ENCODE results near the gene ETNK2. TPM values are rescaled to one million over a fixed set of nuclear protein-coding genes. Genes with fewer than 3 reads are reported as not detected.

Gene ETNK2
- polyA plus RNA-seq, 4 donors = 12.4 to 26.5 (median 20.8) TPM

DNA sequence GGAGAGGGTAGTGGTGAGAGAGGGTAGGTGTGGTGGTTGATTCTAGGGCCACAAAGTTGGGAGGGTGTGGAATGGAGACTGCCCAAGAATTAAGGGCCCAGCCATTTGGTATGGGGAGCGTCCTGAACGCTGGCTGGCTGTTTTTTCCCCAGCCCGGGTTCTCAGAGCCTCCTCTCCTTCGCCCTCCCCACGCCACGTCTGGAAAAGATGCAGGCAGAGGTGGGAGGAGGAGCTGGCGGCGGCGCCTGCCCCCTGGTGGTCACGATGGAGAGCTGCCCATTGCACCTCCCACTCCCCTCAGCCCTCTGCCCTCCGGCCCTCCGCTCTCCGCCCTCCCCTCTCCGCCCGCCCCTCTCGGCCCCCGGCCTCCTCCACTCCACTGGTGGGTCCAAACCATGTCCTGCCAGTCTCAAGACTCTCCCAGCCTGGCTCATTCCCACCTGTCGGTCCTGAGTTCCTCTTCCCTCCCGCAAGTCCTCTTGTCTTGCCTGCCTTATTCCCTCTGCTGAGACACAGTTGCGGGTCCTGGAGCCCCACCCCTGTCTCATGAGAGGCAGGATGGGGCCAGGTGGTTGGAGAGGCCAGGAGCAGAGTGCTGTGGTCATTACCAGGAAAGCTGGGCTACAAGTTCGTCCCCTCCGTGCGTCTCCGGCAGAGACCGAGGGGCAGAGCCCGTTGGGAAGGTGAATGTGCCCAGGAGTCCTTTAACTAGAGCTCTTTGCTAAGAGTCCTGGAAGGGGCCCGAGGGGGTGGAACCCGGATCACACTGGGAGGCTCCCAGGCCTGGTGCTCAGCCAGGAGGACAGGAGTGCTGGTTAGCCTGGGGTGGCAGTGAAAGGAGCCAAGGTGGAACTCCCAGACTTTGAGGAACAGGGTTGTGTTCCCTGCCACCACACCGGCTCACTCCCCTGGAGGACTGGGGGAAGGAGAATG is 22.6 kb downstream of the ETNK2 start:
- DNase-seq (ENCODE audit: low read depth in 4 of 4, low spot score in 3 of 4) = peak in 1 of 4 donors; percentile 35

DNA sequence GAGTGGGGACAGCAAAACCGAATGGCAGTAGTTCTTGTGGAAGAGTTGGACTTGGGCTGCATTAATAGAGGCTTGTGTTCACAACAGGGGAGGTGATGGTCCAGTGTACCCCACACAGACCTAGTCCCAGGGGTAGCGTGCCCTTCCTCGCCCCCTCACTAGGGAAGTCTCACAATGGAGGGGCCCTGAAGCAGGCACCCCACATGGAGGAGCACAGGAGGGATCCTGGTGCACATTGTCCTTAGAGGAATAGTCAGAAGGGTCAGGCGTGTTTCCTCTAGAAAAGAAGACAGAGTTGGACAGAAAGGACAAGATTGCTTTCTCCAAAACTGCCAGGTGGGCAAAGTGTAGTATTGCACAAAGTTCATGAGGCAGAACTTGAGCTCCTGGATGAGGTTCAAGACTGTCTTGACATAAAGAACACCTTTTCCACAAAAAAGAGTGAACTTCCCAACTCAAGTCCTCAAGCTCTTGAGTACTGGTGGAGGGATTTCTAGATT is 23.3 kb downstream of the ETNK2 start:
- DNase-seq (ENCODE audit: low read depth in 4 of 4, low spot score in 3 of 4) = no peak

DNA sequence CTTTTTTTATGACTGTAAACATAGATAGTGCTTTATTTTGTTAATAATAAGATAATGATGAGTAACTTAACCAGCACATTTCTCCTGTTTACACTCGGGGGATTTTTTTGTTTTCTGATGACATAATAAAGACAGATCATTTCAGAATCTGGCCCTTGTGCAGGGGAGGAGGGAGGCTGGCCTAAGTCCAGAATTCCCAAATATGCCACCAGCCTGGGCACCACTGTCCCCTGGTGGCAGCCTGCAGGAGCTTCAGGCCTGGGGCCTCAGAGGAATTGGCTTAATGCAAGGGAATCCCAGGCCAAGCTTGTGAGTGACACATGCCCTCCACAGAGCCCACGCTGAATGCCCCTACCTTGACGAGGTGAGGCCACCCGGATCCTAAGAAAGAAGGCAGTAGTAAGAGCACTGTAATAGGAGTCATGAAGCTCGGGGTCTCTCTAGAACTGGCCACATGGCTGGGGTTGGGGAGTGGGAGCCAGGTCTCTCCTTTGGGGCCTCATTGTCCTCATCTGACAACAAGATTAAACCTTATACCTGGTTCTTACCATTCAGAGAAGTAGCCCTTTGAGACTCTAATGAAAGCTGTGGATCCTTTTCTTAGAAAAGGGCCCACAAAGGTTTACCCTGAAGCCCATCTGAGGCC is 24.1 kb downstream of the ETNK2 start:
- no peak for DNase-seq (ENCODE audit: low read depth in 4 of 4, low spot score in 3 of 4)

DNA sequence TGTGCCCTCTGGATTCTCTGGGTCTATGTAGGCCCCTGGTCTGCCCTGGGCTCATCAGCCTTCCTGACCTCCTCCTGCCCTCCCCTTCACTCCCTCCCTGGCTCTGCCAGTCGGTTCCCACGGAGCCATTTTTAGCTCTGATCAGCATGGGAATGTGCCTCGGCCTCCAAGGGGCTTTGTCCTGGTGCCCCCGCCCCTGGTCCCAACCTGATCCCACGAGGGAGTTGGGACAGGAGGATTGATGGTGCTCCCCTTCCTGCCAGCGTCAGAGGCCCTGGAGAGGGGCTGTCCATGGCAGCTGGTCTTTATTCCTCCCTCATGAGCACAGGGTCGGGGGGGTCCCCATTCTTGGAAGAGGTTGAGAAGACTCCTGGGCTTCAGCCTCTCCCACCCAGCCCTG is 24.9 kb downstream of the ETNK2 start:
- DNase-seq (ENCODE audit: low read depth in 4 of 4, low spot score in 3 of 4) = no peak

DNA sequence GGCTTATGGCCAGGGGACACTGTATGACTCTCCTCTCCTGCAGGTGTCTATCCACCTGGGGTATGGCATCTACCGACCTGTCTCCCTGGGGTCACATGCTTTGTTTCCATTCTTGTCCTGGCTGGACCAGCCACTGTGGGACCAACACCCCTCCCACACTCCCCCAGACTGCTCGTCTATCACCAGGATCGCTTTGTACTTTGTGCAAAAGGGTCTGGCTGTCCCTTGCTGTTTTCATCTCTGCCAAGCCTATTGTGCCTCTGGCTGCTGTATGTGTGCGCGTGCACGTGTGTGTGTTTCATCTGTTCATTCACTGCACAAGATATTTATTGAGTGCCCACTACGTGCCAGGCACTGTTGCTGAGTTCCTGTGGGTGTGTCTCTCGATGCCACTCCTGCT is 25.5 kb downstream of the ETNK2 start:
- DNase-seq (ENCODE audit: low read depth in 4 of 4, low spot score in 3 of 4) = no peak

DNA sequence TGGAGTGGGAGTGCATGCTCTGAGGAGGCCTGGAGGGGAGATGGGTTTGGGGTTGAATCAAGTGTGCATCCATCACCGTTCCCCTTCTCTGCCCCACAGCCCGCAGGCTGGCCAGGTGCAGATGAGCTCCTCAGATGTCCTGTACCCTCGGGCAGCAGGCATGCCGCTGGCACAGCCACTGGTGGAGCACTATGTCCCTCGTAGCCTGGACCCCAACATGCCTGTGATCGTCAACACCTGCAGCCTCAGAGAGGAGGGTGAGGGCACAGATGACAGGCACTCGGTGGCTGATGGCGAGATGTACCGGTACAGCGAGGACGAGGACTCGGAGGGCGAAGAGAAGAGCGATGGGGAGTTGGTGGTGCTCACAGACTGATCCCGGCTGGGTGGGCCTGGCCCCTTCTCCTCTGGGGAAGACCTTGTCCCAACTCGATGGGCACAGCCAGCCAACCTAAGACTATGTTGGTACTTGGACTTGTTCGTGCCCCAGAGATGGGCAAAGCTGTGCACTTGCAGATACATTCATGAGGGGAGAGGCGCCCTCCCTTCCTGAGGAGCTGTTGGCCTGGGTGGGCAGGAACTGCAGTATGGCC is 26.0 kb downstream of the ETNK2 start:
- no peak for DNase-seq (ENCODE audit: low read depth in 4 of 4, low spot score in 3 of 4)

DNA sequence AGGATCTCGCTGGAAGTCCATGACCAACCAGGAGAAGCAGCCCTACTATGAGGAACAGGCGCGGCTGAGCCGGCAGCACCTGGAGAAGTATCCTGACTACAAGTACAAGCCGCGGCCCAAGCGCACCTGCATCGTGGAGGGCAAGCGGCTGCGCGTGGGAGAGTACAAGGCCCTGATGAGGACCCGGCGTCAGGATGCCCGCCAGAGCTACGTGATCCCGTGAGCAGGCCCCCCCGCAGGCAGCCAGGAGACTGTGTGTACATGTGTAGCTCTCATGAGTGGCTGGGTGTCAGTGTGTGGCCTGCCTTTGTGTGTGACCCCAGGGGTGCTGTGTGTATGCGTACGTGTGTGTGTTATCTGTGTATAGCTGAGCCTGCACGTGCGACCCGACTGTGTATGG is 27.2 kb downstream of the ETNK2 start:
- no peak for DNase-seq (ENCODE audit: low read depth in 4 of 4, low spot score in 3 of 4)

DNA sequence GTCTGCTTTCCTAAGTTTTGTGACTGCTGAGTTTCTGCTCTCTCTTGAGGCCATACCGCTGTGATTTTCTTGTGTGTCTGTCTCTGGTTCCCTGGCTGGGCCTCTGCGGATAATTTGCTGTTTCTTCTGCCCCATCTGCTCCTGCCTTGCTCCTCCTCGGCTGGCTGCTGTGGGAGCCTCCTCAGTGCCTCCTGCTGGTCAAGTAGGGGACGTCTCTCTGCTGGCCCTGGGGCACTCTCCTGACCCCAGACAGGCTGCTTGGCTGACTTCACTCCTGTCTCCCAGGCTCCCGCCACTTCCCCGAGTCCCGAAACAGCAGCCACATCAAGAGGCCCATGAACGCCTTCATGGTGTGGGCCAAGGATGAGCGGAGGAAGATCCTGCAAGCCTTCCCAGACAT is 28.5 kb downstream of the ETNK2 start:
- no peak for DNase-seq (ENCODE audit: low read depth in 4 of 4, low spot score in 3 of 4)

DNA sequence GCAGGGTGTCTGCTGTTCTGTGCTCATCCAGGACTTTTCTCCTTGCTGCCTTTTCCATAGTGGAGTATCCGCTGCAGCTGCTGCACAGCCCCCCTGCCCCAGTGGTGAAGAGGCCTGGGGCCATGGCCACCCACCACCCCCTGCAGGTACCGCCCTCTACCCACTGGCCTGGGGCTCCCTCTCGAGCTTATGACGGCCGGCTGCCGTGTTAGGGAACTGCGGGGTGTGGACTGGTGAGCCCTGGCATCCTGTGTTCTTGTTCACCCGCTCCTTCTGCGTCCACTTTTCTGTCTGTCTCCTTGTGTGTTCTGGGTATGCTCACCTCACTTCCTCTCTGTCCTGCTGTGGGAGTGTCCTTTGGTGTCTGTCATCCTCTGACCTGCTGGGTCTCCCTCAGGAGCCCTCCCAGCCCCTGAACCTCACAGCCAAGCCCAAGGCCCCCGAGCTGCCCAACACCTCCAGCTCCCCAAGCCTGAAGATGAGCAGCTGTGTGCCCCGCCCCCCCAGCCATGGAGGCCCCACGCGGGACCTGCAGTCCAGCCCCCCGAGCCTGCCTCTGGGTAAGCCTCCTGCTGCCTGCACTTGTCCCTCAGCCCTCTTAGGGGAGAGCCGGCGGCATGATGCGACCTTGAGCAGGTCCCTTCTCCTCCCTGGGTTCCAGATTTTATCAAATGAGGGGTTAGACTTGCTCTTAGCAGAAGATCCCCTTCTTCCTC is 29.8 kb downstream of the ETNK2 start:
- DNase-seq (ENCODE audit: low read depth in 4 of 4, low spot score in 3 of 4) = no peak

DNA sequence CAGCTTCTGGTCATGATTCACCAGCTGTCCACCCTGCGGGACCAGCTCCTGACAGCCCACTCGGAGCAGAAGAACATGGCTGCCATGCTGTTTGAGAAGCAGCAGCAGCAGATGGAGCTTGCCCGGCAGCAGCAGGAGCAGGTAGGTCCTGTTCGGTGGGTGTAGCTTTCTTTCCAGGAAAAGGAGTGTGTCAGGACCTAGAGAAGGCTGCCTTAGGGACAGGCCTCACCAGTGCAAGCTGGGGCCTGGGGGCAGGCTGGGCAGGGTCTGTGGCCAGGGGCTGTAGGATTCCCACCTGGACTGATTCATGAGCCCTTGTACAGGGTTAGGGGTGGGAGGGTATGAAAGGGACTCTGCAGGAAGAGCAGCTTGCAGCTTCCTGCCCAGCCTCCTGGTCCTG is 35.3 kb downstream of the ETNK2 start:
- DNase-seq (ENCODE audit: low read depth in 4 of 4, low spot score in 3 of 4) = no peak

DNA sequence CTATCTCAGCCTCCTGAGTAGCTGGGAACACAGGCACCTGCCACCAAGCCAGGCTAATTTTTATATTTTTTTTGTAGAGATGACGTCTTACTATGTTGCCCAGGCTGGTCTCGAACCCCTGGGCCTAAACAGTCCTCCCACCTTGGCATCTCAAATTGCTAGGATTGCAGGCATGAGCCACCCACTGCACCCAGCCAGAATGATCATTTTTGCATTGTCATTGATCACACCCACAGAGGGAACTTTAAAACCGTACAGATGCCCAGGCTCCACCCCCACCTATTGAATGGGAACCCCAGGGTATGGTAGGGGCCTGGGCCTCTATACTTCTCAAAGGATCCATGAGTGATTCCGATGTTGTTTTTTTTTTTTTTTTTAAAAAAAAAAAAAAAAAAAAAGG is 36.7 kb downstream of the ETNK2 start:
- DNase-seq (ENCODE audit: low read depth in 4 of 4, low spot score in 3 of 4) = no peak

DNA sequence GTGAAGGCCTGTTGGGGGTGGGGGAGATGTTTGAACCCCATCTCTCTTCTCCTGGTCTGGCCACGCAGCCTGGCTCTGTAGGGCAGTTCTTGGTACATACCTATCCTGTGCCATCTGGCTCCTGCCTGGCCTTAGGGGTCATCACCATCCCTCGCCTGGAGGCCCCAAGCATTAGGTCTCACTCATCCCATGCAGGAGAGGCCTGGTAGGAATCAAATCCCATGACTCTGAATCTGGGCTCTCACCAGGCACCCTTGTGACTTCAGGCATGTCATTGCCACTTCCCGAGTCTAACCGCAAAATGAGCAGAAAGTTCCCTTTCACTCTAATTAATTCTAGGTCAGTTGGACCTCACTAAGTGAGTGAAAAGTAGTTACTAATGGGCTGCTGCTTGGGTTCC is 37.2 kb downstream of the ETNK2 start:
- DNase-seq (ENCODE audit: low read depth in 4 of 4, low spot score in 3 of 4) = no peak

DNA sequence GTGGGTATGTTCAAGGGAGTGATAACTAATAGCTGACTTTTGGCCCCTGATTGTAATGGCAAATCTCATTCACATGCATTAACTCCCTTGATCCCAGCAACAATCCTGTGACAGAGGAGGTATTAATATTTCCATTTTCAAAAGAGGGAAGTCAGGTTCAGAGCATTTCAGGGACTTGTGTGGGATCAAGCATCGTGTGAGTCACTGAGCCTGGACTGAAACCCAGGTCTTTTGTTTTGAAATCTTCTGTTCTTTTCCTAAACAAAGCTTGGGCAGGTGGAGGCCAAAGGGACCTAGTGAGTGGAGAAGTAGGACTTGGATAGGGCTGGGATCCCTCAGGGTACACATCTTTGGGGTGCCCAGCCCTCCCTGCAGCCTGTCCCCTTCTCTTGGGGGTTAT is 37.9 kb downstream of the ETNK2 start:
- DNase-seq (ENCODE audit: low read depth in 4 of 4, low spot score in 3 of 4) = no peak

DNA sequence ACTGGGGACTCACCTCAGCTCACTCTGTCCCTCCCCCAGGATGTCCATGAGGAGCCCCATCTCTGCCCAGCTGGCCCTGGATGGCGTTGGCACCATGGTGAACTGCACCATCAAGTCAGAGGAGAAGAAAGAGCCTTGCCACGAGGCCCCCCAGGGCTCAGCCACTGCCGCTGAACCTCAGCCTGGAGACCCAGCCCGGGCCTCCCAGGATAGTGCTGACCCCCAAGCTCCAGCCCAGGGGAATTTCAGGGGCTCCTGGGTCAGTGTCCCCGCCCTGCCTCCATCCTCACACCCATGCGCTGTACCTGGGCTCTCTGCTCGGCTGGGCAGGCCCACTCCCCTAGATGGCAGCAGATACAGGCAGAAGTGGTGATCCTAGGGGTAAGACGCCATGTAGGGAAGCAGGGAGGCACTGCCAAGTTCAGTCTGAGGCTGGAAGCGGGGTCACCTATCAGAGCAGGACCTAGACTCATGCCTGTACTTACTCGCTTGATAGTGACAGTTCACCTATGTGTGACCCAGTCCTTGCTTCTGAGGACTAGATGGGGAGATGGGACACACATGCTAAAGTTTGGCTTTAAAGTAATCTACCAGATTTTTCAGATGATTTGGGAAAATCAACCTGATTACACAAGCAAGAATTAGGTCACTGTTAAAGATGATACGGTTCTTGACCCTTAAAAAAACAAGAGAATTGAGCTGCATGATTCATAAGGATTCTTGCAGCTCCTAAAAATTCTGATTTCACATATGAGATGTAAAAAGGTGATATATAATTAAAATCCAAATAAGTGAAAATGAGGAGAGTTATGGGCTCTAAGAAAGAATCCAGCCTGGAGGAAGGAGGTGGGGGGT is 38.7 kb downstream of the ETNK2 start:
- DNase-seq (ENCODE audit: low read depth in 4 of 4, low spot score in 3 of 4) = no peak

DNA sequence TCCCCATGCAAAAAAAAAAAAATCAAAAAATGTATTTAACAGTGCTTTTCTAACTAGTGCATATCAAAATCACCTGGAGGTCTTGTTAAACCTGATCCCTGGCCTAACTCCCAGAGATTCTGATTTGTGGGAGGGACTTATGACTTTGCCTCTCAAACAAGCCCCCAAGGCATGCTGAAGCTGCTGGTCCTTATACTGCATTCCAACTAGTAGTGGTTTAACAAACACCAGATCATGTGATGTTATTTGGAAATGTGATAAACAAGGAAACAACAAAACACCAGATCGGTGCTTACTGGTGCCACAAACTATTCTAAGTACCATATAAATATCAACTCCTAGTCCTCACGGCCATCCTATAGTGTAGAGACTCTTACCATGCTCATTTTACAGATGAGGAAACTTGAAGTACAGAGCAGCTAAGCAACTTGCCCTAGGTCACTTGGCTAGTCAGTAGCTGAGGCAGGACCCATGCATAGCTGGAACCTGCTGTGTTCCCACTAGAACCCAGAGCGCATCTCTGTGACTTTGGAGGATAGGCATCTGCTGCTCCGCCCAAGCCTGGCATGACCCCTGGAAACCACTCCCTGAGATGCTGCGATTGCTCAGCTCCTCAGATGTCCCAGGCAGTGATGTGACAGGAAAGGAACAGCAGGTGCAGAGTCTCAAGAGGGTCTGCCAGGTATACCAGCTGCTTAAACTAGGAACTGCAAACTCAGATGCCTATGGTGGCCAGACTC is 40.8 kb downstream of the ETNK2 start:
- no peak for DNase-seq (ENCODE audit: low read depth in 4 of 4, low spot score in 3 of 4)

DNA sequence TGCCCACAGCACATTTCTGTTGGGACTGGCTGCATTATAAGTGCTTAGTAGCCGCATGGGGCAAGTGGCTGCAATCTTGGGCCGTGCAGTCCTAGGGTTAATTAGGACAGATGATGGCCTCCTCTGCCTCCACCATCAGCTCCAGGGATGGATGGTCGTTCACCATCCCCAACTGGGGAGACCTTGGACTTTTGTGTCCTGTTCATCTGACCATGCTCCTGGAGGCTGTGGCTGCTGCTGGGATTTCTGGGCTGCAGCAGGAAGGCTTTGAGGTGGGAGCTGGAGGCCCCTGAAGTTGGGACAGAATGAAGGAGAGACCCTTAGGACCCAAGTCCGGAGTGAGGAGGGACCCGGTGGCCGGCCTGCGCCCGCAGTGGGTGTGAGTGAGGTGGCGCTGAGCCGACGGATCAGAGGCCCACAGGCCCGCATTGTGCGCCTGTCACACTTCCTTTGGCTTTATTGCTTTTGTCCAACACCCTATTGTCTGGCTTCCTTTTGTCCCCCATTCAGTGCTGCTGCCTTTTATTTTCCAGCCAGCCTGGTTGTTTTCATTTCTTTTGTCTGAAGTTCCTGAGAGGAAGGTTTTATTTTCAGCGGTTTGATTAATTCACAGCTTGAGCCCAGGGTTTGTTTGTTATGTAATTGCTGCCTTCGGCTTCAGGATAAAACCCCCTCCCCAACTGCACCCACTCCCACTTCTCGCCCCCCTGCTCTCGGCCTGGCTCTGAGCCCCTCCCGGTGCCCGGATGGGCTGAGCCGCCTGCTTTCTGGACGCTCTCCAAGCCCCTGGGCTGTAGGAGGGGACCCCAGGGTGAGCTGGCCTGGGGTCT is 43.3 kb downstream of the ETNK2 start:
- DNase-seq (ENCODE audit: low read depth in 4 of 4, low spot score in 3 of 4) = no peak

DNA sequence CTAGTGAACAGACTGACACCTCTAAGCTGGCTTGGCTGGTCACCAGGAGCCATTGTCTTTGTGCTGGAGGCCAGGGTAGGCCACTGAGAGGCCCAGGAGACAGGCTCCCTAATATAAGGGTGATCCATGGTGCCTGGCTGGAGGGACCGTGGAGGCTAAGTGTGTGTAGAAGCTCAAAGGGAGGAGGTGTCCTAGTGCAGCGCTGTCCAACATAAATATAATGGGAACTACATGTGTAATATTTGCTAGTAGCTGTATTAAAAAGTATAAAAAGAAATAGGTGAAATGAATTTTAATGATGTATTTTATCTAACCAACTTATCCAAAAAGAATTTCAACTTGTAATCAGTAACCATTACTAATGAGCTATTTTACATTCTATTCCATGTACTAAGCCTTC is 44.0 kb downstream of the ETNK2 start:
- no peak for DNase-seq (ENCODE audit: low read depth in 4 of 4, low spot score in 3 of 4)

DNA sequence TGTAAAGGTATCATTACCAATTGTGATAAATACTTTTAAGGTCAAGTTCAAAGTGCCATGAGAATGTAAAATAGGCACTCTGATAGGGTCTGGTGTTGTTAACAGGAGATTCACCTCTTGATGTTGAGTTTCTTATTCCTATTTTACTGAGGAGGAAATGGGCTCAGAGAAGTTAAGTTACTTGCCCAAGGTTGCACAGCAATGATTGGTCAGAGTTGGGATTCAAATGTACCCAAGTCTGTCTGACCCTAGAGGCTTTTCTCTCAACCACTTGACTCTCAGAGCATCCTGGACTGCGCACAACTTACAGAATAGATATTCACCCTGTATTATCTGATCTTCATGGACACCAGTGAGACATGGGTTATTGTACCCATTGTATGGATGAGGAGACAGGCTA is 45.0 kb downstream of the ETNK2 start:
- no peak for DNase-seq (ENCODE audit: low read depth in 4 of 4, low spot score in 3 of 4)

DNA sequence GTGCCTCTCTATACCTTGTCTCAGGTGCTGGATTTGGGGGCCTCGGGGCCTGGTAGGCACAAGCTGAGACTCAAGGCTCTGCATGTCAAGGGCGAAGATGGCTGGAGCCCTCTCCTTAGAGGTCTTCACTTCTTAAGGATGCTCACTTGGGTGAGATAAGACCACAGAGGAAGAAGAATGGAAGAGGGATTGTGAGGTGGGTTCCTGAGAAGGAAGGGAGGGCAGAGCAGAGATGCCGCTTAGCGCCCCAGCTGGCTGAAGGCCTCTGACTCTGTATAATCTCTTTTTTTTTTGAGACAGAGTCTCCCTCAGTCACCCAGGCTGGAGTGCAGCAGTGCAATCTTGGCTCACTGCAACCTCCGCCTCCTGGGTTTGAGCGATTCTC is 46.7 kb downstream of the ETNK2 start:
- DNase-seq (ENCODE audit: low read depth in 4 of 4, low spot score in 3 of 4) = no peak

Data from left renal pelvis (tissue), 4 donors.